Right atrium auricular region (tissue), 2 donors: ENCODE measurements around the gene FAM237B. TPM values are rescaled to one million over a fixed set of nuclear protein-coding genes. Genes with fewer than 3 reads are reported as not detected.

Experiments
- DNase-seq: peaks from one replicate; pipeline ENCODE4 v3.0.0-alpha.2; 2019; ENCODE audit warnings: low spot score
- H3K27ac ChIP-seq, 2 donors: fragments of 200-600 bp; sonication (generic); 1 replicate in 1 of 2; 2 replicates in 1 of 2; pipeline ENCODE4 v1.5.1; 2016 to 2019
- H3K27me3 ChIP-seq, 2 donors: fragments of 200-600 bp; sonication (generic); one replicate each; pipeline versions ENCODE4 v1.5.1 to v1.6.0; 2017 to 2019
- H3K36me3 ChIP-seq: fragments of 200-600 bp; sonication (generic); one replicate; pipeline ENCODE4 v1.5.1; 2016
- H3K4me1 ChIP-seq, 2 donors: fragments of 200-600 bp; sonication (generic); one replicate each; pipeline versions ENCODE4 v1.5.1 to v1.6.0; 2017 to 2019
- H3K4me3 ChIP-seq, 2 donors: fragments of 200-600 bp; sonication (generic); 1 replicate in 1 of 2; 2 replicates in 1 of 2; pipeline ENCODE4 v1.5.1; 2017 to 2019; ENCODE audit warnings: mild to moderate bottlenecking in 1 of 2, moderate library complexity in 1 of 2
- H3K9me3 ChIP-seq, 2 donors: fragments of 200-600 bp; sonication (generic); one replicate each; pipeline ENCODE4 v1.5.1; 2019
- total RNA-seq, 2 donors: library from RNA; depleted of rRNA; stranded (reverse); fragments of >200 nt; gene quantifications; one replicate each; pipeline ENCODE4 v1.1.0, GENCODE V29; 2016
- TF ChIP-seq, protein P1 (sequence below), 2 donors: fragments of 200-600 bp; sonication (generic); IDR thresholded peaks; one replicate each; pipeline ENCODE4 v1.5.1; 2019; ENCODE audit warnings: antibody characterized with exemption in 2 of 2

The FAM237B gene
- total RNA-seq, 2 donors from 2014 or later, result not detected

DNA sequence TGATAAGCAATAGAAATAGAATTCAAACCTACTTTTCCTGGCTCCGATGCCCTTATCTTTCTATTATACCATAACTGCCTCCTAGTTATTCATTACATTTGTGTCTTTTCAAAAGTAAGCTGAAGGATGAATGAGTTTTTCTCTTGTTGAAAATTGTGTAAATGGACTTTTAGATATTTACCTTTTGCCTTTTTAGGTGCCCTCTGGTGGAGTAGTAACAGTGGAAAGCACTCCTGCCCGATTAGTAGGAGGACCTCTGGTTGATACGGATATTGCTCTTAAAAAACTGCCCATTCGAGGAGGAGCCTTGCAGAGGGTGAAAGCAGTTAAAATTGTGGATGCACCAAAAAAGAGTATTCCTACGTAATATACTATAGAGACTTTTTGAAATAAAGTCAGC lies 11.2 kb downstream of the FAM237B start:
- TF ChIP-seq, protein P1, sequence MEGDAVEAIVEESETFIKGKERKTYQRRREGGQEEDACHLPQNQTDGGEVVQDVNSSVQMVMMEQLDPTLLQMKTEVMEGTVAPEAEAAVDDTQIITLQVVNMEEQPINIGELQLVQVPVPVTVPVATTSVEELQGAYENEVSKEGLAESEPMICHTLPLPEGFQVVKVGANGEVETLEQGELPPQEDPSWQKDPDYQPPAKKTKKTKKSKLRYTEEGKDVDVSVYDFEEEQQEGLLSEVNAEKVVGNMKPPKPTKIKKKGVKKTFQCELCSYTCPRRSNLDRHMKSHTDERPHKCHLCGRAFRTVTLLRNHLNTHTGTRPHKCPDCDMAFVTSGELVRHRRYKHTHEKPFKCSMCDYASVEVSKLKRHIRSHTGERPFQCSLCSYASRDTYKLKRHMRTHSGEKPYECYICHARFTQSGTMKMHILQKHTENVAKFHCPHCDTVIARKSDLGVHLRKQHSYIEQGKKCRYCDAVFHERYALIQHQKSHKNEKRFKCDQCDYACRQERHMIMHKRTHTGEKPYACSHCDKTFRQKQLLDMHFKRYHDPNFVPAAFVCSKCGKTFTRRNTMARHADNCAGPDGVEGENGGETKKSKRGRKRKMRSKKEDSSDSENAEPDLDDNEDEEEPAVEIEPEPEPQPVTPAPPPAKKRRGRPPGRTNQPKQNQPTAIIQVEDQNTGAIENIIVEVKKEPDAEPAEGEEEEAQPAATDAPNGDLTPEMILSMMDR (IDR thresholded peaks at IDR 0.05), result no peak
- no peaks in the 10 kb centered on the region for H3K4me1 ChIP-seq
- no peaks in the 10 kb centered on the region for H3K27me3 ChIP-seq
- H3K9me3 ChIP-seq, result no peaks in the 10 kb centered on the region
- no peak overlapping the region for H3K27ac ChIP-seq
- no peak for DNase-seq
- H3K4me3 ChIP-seq, result no peak overlapping the region
- peaks cover 18% of the 10 kb centered on the region for H3K36me3 ChIP-seq

GRCh38 chr7:90303241-90303640 lies 17.9 kb downstream of the FAM237B start:
- Histone ChIP-seq H3K36me3 (peaks cover 7% of the 10 kb centered on the region), H3K27me3 (no peaks in the 10 kb centered on the region), H3K4me3 (no peak overlapping the region), H3K27ac (no peak overlapping the region), H3K4me1 (no peaks in the 10 kb centered on the region), H3K9me3 (no peaks in the 10 kb centered on the region)
- DNase-seq, result no peak
- TF ChIP-seq, protein P1 (IDR thresholded peaks at IDR 0.05), result no peak

- H3K27ac ChIP-seq, result no peak overlapping the region
- no peaks in the 10 kb centered on the region for H3K27me3 ChIP-seq
- H3K4me3 ChIP-seq, result no peak overlapping the region
- TF ChIP-seq, protein P1 (IDR thresholded peaks at IDR 0.05), result peak; percentile 48 to 57
- no peak for DNase-seq
- H3K36me3 ChIP-seq, result no peaks in the 10 kb centered on the region
- H3K9me3 ChIP-seq, result no peaks in the 10 kb centered on the region
- H3K4me1 ChIP-seq, result no peaks in the 10 kb centered on the region
These were observed 22.7 kb downstream of the FAM237B start for GRCh38 chr7:90298145-90299038.

DNA sequence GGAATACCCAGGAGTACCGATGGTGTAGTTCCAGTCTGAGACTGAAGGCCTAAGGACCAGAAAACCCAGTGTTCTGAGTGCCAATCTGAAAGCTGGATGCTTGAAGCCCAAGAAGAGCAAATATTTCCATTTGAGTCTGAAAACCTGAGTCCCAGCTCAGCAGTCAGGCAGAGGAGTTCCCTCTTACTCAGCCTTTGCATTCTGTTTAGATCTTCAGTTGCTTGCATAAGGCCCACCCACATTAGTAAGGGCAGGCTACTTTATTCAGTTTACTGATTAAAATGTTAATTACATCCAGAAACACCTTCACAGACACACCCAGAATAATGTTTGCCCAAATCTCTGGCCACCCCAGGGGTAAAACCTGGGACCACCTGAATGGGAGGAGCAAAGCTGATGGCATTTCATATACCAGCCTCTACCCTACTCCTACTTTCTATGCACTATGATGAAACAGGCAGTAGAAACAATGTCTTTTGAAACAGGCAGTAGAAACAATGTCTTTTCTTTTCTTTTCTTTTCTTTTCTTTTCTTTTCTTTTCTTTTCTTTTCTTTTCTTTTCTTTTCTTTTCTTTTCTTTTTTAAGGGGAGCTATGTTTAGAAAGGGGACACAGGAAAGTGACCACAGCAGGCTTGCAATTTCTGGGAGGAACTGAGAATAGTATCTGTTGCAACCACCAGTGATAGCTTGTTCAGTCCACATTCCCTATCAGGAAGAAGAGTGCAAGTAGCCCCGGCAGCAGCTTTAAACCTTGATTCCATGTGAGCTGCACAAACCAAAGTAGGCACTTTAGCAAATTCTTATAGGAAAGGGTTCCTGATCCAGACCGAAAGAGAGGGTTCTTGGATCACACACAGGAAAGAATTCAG lies 30.6 kb downstream of the FAM237B start:
- no peaks in the 10 kb centered on the region for H3K27me3 ChIP-seq
- H3K4me1 ChIP-seq, result no peaks in the 10 kb centered on the region
- TF ChIP-seq, protein P1 (IDR thresholded peaks at IDR 0.05), result no peak
- H3K9me3 ChIP-seq, result no peaks in the 10 kb centered on the region
- H3K36me3 ChIP-seq, result no peaks in the 10 kb centered on the region
- no peak overlapping the region for H3K4me3 ChIP-seq
- DNase-seq, result no peak
- H3K27ac ChIP-seq, result no peak overlapping the region

DNA sequence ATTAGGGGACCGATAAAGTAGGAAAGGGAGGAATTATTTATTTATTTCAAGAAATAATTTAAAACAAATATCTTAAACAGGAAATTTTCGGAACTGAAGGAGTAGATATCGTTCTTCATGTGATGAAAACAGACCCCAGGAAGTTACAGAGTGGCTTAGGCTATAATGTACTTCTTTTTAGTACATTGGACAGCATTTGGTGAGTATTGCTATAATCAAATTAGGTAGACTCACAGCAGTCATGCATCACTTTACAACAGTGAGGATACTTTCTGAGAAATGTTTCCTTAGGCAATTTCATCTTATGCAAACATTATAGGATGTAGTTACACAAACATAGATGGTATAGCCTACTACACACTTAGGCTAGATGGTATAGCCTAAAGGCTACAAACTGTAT lies 33.0 kb downstream of the FAM237B start:
- TF ChIP-seq, protein P1 (IDR thresholded peaks at IDR 0.05), result no peak
- no peak overlapping the region for H3K4me3 ChIP-seq
- H3K27ac ChIP-seq, result no peak overlapping the region
- H3K27me3 ChIP-seq, result no peaks in the 10 kb centered on the region
- H3K36me3 ChIP-seq, result no peaks in the 10 kb centered on the region
- no peaks in the 10 kb centered on the region for H3K4me1 ChIP-seq
- H3K9me3 ChIP-seq, result no peaks in the 10 kb centered on the region
- DNase-seq, result no peak
